Stomach smooth muscle (tissue), 2 donors: ENCODE results near the gene NPPC.
"Not testable (repeated sequence)": the region's sequence is repeated elsewhere in the genome, so short reads cannot be mapped to it uniquely, and the experiment has no call there.

Experiments used
- H3K27ac ChIP-seq: one replicate; pipeline ENCODE4 v1.7.0; 2013; ENCODE audit warnings: mild to moderate bottlenecking, low read length, inconsistent platforms
- H3K27me3 ChIP-seq, 2 donors: one replicate each; pipeline ENCODE4 v1.7.0; 2013; ENCODE audit warnings: low read length in 2 of 2; ENCODE audit not compliant: insufficient read depth in 2 of 2, control insufficient read depth in 1 of 2
- H3K36me3 ChIP-seq, 2 donors: one replicate each; pipeline ENCODE4 v1.7.0; 2013; ENCODE audit warnings: low read length in 2 of 2; ENCODE audit not compliant: control insufficient read depth in 2 of 2, insufficient read depth in 2 of 2
- H3K4me1 ChIP-seq: one replicate; pipeline ENCODE4 v1.7.0; 2013; ENCODE audit warnings: low read length; ENCODE audit not compliant: control insufficient read depth, insufficient read depth
- H3K4me3 ChIP-seq, 2 donors: one replicate each; pipeline ENCODE4 v1.7.0; 2013; ENCODE audit warnings: low read length in 2 of 2
- H3K9ac ChIP-seq, 2 donors: one replicate each; pipeline ENCODE4 v1.7.0; 2013; ENCODE audit warnings: low read length in 2 of 2, mild to moderate bottlenecking in 1 of 2
- H3K9me3 ChIP-seq, 2 donors: one replicate each; pipeline ENCODE4 v1.7.0; 2013; ENCODE audit warnings: low read length in 2 of 2; ENCODE audit not compliant: control insufficient read depth in 2 of 2
- donor health status: healthy.
- donor health status: Pancreatic carcinoma.

NPPC gene

DNA sequence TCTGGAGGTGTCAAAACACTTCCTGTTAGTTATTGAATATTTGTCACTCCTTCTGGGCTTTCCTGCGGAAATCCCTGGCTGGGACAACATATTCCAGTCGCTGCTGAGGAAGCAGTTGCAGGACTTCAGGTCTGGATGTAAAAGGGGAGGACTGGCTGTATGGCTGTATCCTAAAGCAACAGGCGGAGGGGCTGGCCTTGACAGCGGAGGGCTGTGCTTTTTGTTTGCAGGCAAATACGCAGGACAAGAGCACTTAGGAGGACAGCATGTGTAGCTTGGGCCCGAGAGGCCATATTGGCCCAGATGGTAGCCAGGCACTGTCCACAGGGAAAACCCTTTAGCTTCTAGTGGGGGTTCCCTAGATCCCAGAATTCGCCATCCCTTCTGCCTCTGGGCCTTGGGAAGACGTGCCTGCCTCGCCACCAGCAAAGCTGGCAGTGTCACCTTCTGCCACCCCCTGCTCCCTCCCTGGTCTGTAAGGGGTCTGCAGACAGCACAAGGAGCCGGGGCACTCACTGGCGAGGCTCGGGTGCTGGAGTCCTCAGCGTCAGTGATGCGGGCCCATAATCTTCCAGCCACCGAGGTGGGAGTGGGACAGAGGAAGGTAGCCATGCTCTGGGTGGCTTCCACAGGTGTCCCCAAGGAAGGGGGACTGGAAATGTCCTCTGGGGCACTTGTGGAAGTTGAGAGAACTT, 6.7 kb downstream of the NPPC start:
- Histone ChIP-seq H3K9ac (no peak overlapping the region), H3K4me1 (no peaks in the 10 kb centered on the region), H3K9me3 (no peaks in the 10 kb centered on the region), H3K27ac (no peak overlapping the region), H3K4me3 (no peak overlapping the region), H3K36me3 (no peaks in the 10 kb centered on the region), H3K27me3 (peaks cover 20 to 21% of the 10 kb centered on the region in 2 donors)

DNA sequence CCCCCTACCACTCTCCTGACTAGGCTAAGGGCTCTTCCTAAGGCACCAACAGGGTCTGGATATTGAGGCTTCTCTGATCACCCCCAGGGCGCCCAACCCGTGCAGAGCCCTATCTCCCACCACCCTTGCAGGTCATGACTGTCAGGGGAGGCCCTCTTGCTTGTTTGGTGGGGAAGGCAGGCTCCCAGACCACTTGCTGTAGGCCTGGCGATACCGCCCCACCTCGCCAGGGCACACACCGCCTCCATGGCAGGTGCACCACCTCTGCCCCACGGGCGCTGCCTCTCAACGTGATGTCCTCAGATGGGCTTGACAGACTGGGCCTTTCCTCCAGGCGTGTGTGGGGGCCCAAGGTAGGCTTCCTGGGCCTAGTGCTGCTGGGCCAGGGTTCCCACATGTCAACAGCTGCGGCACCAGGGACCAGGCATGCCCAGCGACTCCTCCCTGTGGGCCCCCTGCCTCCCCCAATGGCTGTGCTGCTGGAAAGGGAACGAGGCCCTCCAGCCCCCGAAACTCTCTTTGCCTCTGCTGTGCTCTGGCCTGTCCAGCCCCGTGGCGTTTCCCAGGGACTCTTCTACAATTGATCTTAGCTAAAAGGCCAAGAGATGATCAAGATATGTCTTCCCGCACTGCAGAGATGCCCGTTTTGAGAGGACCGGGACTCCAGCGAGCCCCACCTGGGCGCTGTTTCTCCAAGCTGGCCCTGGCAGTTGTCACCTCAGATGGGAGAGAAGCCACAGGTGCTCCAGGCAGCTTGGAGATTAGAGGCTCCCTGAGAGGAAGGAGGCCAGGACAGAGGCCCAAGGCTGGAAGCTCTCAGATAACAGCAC, 7.5 kb downstream of the NPPC start:
- no peaks in the 10 kb centered on the region for H3K9me3 ChIP-seq
- no peak overlapping the region for H3K9ac ChIP-seq
- no peak overlapping the region for H3K4me3 ChIP-seq
- no peak overlapping the region for H3K27ac ChIP-seq
- H3K4me1 ChIP-seq, result no peaks in the 10 kb centered on the region
- peaks cover 13 to 14% of the 10 kb centered on the region in 2 donors for H3K27me3 ChIP-seq
- no peaks in the 10 kb centered on the region for H3K36me3 ChIP-seq

DNA sequence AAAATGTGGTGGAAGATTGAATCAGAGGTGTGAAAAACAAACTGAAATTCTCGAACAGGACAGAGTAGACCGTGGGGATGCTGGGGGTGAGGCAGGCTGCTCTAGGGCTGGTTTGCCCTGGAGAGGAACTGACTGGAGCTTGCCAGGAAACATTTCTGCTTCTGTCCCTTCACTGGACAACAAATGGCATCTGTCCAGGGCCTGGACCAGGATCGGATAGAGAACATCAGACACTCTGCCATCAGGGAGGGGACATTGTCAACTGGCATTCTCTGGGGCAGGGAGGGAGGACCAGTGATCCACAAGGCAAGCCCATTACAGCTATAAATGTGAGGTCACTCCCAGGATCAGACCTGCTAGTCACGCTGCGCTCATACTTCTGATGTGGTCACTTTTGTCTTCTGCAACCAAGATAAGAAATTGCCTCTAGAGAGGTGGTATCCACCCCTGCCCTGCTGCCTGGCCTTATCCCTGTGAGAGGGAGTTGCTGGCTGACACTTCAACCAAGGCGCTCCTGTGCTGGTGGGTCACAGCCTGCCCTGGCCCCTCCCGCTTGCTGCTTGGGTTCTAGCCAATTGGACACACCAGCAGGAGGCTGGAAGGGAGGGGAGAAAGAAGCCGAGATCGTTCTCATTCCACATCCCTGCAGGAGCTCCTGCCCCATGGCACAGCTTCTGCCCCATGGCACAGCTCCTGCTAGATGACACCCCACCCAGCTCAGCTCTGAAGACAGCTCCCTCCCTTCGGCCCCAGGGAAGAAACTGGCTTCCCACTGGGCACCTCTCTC, 8.7 kb downstream of the NPPC start:
- H3K9ac ChIP-seq, result no peak overlapping the region
- no peaks in the 10 kb centered on the region for H3K9me3 ChIP-seq
- H3K4me3 ChIP-seq, result no peak overlapping the region
- H3K27me3 ChIP-seq, result peaks cover 3 to 7% of the 10 kb centered on the region in 2 donors
- no peak overlapping the region for H3K27ac ChIP-seq
- H3K4me1 ChIP-seq, result no peaks in the 10 kb centered on the region
- H3K36me3 ChIP-seq, result no peaks in the 10 kb centered on the region

DNA sequence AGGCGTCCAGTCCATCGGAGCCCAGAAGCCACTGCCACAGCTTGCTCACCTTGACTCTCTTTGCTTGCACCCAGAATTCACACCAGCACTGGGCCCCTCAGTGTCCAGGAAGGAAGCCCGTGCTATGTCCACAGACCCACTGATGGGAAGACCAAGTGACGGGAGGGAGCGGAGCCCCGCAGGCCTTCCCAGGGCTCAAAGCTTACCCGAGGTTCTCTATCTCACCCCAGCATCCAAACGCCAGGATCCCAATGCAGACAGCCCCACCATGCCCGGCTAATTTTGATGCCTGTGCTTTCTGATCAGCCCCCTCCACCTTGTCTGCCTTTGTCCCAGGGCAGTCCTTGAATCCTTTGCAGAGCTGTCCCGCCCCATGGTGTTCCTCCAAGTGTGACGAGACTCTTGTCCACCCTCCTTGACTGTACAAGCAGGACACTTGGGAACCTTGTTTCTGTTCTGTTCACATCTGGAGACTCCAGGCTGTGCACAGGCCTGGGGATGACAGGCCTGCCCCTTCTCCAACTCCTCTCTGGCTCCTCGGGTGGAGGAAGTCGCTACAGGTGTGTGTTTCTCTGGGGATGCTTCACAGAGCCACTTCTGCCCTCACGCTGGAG, 12.0 kb downstream of the NPPC start:
- H3K27ac ChIP-seq, result no peak overlapping the region
- no peaks in the 10 kb centered on the region for H3K36me3 ChIP-seq
- peaks cover 0 to 3% of the 10 kb centered on the region in 2 donors for H3K27me3 ChIP-seq
- H3K9ac ChIP-seq, result no peak overlapping the region
- H3K4me3 ChIP-seq, result no peak overlapping the region
- peaks cover 2% of the 10 kb centered on the region for H3K4me1 ChIP-seq
- H3K9me3 ChIP-seq, result no peaks in the 10 kb centered on the region

DNA sequence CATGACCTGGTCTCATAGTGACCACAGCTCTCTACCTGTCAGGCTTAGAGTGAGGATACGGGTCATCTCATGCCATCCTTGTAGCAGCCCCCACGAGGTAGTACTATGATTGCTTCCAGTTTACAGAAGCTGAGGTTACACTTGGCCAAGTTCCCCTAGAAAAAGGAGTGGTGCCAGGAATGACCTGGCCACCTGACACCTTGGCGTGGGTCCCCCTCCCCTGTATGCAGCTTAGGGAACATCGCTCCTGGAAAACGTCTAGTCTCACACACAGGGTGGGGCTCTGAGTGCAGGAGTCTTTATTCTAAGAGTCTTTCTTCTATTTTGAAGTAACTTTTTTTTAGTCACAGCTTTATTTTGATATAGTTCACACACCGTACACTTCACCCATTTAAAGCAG, 14.8 kb downstream of the NPPC start:
- no peak overlapping the region for H3K27ac ChIP-seq

DNA sequence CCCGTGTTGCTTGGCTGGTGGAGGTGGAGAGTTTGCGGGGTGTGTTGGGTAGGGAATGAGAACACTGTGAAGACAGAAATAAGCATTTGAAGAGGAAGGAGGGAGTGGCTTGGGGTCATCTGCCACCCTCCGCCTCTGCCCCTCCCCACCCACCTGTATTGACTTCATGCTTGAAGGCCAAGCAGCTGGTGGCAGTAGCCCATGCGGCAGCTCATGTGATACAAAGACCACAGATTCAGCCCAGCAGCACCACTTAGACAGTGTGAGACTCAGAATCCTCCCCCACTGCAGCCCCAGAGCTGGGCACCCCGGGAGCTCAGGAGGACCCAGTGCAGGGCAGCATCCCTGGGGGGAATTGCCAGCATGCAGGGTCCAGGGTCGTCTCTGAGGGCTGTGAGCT, 15.4 kb downstream of the NPPC start:
- H3K36me3 ChIP-seq, result no peaks in the 10 kb centered on the region
- H3K27me3 ChIP-seq, result peaks cover 0 to 2% of the 10 kb centered on the region in 2 donors
- H3K4me3 ChIP-seq, result no peak overlapping the region
- no peaks in the 10 kb centered on the region for H3K9me3 ChIP-seq
- H3K4me1 ChIP-seq, result peaks cover 2% of the 10 kb centered on the region
- no peak overlapping the region for H3K9ac ChIP-seq
- no peak overlapping the region for H3K27ac ChIP-seq

More for the DNA sequence above, 14.8 kb downstream of the NPPC start:
- H3K36me3 ChIP-seq, result no peaks in the 10 kb centered on the region
- no peak overlapping the region for H3K4me3 ChIP-seq
- H3K27me3 ChIP-seq, result peaks cover 0 to under 1% of the 10 kb centered on the region in 2 donors
- no peaks in the 10 kb centered on the region for H3K9me3 ChIP-seq
- peaks cover 2% of the 10 kb centered on the region for H3K4me1 ChIP-seq
- no peak overlapping the region for H3K9ac ChIP-seq

DNA sequence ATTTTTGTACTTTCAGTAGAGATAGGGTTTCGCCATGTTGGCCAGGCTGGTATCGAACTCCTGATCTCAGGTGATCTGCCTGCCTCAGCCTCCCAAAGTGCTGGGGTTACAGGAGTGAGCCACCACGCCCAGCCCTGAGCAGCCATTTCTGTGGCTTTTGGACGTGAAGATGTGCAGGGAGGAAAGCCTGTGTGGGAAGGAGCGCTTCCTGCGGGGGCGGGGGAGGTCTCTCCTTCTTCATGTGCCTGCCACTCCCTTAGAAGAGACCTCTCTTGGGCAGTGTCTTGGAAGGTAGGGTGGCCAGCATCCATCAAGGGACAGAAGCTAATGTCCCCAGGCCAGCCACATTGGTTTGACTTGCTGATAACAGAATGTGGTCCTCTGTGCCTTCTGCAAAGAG, 16.0 kb downstream of the NPPC start:
- H3K27me3 ChIP-seq, H3K27ac ChIP-seq, H3K4me3 ChIP-seq, H3K9me3 ChIP-seq, H3K9ac ChIP-seq, H3K4me1 ChIP-seq, H3K36me3 ChIP-seq: not testable (repeated sequence)

DNA sequence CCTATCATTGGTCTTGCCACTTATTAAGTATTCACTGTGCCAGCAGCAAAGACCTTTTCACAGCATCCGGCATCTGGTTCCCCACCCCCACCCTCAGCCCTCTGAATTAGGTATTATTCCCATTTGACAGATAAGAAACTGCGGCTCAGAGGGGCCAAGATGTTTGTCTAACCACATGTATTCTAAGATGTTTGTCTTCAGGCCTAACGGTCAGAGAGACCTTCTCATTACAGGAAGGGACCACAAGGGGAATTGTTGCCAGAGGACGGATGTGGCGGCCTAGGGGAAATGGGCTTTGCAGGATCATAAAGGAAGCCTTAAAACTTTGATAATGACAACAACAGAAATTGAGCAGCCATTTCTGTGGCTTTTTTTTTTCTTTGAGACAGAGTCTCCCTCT, 16.6 kb downstream of the NPPC start:
- no peak overlapping the region for H3K9ac ChIP-seq
- no peaks in the 10 kb centered on the region for H3K36me3 ChIP-seq
- no peak overlapping the region for H3K4me3 ChIP-seq
- H3K4me1 ChIP-seq, result peaks cover 2% of the 10 kb centered on the region
- H3K9me3 ChIP-seq, result no peaks in the 10 kb centered on the region
- H3K27me3 ChIP-seq, result peaks cover 0 to 2% of the 10 kb centered on the region in 2 donors
- H3K27ac ChIP-seq, result no peak overlapping the region

DNA sequence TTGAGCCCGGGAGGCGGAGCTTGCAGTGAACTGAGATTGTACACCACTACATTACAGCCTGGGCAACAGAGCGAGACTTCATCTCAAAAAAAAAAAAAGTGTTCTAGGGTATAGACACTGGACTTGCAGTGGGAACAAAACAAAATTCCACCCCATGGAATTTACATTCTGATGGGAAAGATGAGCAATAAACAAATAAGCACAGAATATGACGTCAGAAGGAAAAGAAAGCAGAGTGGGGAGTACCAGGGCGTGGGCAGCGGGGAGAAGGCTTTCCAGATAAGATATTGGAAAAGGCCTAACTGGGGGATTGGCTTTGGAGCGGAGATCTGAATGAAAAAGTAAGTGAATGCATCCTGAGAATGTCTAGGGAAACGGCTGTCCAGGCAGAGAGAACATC, 17.6 kb downstream of the NPPC start:
- Histone ChIP-seq H3K36me3 (no peaks in the 10 kb centered on the region), H3K27ac (no peak overlapping the region), H3K4me3 (no peak overlapping the region), H3K9ac (no peak overlapping the region), H3K4me1 (peaks cover 2% of the 10 kb centered on the region), H3K9me3 (no peaks in the 10 kb centered on the region), H3K27me3 (peaks cover 0 to 2% of the 10 kb centered on the region in 2 donors)

DNA sequence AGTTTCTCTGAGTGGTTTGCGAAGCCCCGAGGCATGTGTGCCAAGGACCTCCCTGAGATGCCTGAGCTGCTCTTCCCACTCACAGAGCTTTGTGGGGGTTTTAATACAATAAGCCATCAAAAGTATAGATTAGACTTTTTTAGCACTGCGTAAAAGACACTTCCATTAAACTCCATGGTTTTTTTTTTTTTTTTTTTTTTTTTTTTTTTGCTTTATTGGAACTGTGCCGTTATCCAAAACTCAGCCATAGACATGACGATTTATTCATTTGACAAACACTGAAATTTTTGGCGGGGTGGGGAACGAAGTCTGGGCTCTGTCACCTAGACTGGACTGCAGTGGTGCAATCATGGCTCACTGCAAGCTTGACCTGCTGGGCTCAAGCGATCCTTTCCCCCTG, 18.4 kb downstream of the NPPC start:
- Histone ChIP-seq H3K27me3 (peaks cover 0 to 2% of the 10 kb centered on the region in 2 donors), H3K4me3 (no peak overlapping the region), H3K4me1 (peaks cover 2% of the 10 kb centered on the region), H3K9ac (no peak overlapping the region), H3K27ac (no peak overlapping the region), H3K36me3 (no peaks in the 10 kb centered on the region), H3K9me3 (no peaks in the 10 kb centered on the region)
